Muscle layer of duodenum (tissue), 2 donors: ENCODE data around the gene ABLIM1.
"Not testable (repeated sequence)": the region's sequence is repeated elsewhere in the genome, so short reads cannot be mapped to it uniquely, and the experiment has no call there.

Experiments
- H3K27ac ChIP-seq: one replicate; pipeline ENCODE4 v1.7.0; 2013; ENCODE audit warnings: mild to moderate bottlenecking, low read length
- H3K27me3 ChIP-seq: one replicate; pipeline ENCODE4 v1.7.0; 2013; ENCODE audit warnings: low read depth, mild to moderate bottlenecking, control low read depth, low read length
- H3K36me3 ChIP-seq, 2 donors: one replicate each; pipeline ENCODE4 v1.7.0; 2013; ENCODE audit warnings: low read length in 2 of 2, control low read depth in 1 of 2, mild to moderate bottlenecking in 1 of 2; ENCODE audit not compliant: insufficient read depth in 2 of 2, control insufficient read depth in 1 of 2
- H3K4me1 ChIP-seq, 2 donors: one replicate each; pipeline ENCODE4 v1.7.0; 2013; ENCODE audit warnings: low read length in 2 of 2, mild to moderate bottlenecking in 2 of 2, control low read depth in 1 of 2, moderate library complexity in 1 of 2; ENCODE audit not compliant: insufficient read depth in 2 of 2, control insufficient read depth in 1 of 2
- H3K4me3 ChIP-seq, 2 donors: one replicate each; pipeline ENCODE4 v1.7.0; 2013; ENCODE audit warnings: low read length in 2 of 2, low read depth in 1 of 2, mild to moderate bottlenecking in 1 of 2
- H3K9me3 ChIP-seq, 2 donors: one replicate each; pipeline ENCODE4 v1.7.0; 2013; ENCODE audit warnings: low read length in 2 of 2, control low read depth in 1 of 2, mild to moderate bottlenecking in 1 of 2; ENCODE audit not compliant: control insufficient read depth in 1 of 2
- donor health status: healthy.

ABLIM1 gene

DNA sequence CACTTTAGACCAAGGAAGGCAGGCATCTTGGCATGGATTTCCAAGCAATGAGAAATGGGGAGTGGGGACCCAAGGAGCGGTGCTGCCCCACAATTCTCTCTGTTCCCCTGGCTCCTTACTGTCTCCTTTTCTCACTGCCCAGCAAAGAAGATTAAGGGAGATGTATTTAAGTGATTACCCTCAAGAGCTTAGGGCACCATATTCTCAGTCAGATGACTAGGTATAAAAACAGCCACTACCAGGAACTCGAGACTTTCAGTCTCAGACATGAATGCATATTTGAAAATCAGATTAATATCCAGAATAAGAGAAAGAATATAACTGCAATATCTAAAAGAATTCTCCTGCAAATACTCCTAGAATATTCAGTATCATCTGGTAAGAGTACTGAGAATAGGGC is at the start of gene ABLIM1:
ABLIM1 (minus strand) TSS at position 101 of the 400 bp plus-strand sequence; CDS start at position 26, 75 bp downstream.
- Histone ChIP-seq H3K4me3 (no peak within 1 kb of the TSS), H3K4me1 (no peaks in the 10 kb centered on the region), H3K27me3 (no peaks in the 10 kb centered on the region), H3K9me3 (peaks cover 0 to 4% of the 10 kb centered on the region in 2 donors), H3K36me3 (no peaks in the 10 kb centered on the region), H3K27ac (no peak within 1 kb of the TSS)

DNA sequence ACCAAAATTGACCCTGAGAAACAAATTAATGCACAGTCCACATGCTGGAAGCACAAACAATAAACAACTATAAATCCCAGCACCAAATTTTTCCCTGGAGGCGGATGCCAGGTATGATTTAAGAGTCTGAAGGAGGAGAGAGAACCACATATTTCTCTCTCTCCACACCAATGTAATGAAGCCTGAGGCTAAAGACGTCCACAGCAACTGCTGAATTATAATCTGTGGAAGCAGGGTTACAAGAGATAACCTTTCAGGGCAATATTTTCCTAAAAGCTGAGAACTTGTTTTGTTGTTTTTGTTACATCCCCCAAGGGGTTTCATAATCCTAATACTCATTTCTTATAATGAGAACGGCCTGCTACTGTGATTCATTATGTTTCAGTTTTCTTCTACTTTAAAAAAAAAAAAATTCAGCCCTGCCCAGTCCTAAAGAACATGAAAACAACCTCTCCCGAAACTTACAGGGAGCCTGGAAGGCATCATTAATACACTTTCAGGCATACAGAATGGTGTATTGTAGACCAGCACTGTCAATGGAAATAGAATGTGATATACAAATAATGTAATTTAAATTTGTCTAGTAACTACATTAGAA is 48.5 kb upstream of the ABLIM1 start:
- no peaks in the 10 kb centered on the region for H3K4me1 ChIP-seq
- no peaks in the 10 kb centered on the region for H3K9me3 ChIP-seq
- H3K4me3 ChIP-seq: no peak overlapping the region
- H3K27me3 ChIP-seq: no peaks in the 10 kb centered on the region
- H3K27ac ChIP-seq: no peak overlapping the region
- H3K36me3 ChIP-seq: no peaks in the 10 kb centered on the region

GRCh38 chr10:114704679-114705078 is 46.6 kb upstream of the ABLIM1 start:
- Histone ChIP-seq H3K4me1 (no peaks in the 10 kb centered on the region), H3K36me3 (no peaks in the 10 kb centered on the region), H3K27ac (no peak overlapping the region)

DNA sequence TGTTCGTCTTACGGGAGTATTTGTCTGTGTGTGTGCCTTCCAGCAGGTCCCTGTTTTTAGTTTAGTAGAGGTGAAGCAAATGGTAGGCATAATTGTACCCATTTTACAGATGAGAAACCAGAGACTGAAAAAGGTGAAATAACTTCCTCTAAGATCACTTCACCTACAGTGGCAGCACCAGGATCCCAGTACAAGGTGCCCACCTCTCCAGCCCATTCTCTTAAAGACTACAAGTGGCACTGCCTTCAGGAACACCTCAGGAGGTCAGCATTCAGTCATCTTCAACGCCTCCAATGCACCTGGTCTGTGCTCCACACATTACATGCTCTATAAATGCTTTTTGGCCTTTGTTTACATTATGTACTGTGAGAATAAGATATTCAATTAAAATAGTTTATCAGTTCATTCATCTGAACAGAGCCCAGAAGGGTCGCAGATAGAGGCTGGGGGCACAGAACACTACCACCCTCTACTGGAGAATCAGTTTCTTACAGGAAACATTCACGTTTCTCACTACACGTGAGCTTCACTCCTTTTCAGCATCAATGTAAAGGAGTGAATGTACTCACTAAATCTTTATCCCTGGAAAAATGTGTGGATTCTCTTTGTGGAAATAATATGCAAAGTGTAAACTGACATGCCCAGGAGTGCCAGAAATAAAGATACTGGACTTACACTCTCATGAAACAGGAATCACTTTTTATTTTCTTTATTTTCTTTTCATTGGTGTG is 45.5 kb upstream of the ABLIM1 start:
- no peaks in the 10 kb centered on the region for H3K9me3 ChIP-seq
- no peaks in the 10 kb centered on the region for H3K27me3 ChIP-seq
- H3K4me3 ChIP-seq: no peak overlapping the region
- no peaks in the 10 kb centered on the region for H3K4me1 ChIP-seq
- H3K36me3 ChIP-seq: no peaks in the 10 kb centered on the region
- H3K27ac ChIP-seq: no peak overlapping the region

More at GRCh38 chr10:114704679-114705078, 46.6 kb upstream of the ABLIM1 start:
- Histone ChIP-seq H3K9me3 (no peaks in the 10 kb centered on the region), H3K27me3 (no peaks in the 10 kb centered on the region), H3K4me3 (no peak overlapping the region)

- Histone ChIP-seq H3K27me3 (no peaks in the 10 kb centered on the region), H3K4me1 (no peaks in the 10 kb centered on the region), H3K27ac (no peak overlapping the region), H3K9me3 (no peaks in the 10 kb centered on the region), H3K4me3 (no peak overlapping the region), H3K36me3 (no peaks in the 10 kb centered on the region)
These were observed 40.4 kb upstream of the ABLIM1 start for GRCh38 chr10:114698271-114699061.

DNA sequence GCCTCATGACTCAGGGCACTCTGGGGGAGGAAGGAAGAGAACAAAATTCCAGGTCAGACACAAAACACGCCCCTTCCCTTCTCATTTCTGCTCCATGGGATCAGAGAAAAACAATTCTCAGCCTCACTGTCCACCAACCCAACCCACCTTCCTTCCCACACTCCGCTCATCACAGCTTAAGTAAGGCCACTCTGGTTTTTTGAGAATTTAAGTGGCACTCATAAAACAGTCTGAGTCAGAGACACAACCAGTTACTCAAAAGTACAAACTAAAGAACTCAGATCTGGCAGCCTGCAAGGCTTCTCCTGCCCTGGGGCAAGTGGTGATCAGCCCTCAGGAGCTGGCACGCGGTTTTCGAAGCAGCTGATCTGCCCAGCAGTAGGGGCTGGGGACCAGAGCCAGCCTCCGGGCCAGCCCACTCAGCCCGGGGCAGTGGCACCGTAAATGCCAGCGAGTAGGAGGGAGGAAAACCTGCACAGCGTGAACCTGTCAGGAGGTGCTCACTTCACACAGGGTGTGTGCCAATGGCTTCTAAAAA is 39.1 kb upstream of the ABLIM1 start:
- Histone ChIP-seq H3K27ac (no peak overlapping the region), H3K36me3 (no peaks in the 10 kb centered on the region), H3K9me3 (no peaks in the 10 kb centered on the region), H3K27me3 (no peaks in the 10 kb centered on the region), H3K4me1 (no peaks in the 10 kb centered on the region), H3K4me3 (no peak overlapping the region)

GRCh38 chr10:114696301-114696700 is 38.2 kb upstream of the ABLIM1 start:
- not testable (repeated sequence) for H3K4me3 ChIP-seq, H3K9me3 ChIP-seq, H3K27ac ChIP-seq, H3K27me3 ChIP-seq, H3K4me1 ChIP-seq, H3K36me3 ChIP-seq

DNA sequence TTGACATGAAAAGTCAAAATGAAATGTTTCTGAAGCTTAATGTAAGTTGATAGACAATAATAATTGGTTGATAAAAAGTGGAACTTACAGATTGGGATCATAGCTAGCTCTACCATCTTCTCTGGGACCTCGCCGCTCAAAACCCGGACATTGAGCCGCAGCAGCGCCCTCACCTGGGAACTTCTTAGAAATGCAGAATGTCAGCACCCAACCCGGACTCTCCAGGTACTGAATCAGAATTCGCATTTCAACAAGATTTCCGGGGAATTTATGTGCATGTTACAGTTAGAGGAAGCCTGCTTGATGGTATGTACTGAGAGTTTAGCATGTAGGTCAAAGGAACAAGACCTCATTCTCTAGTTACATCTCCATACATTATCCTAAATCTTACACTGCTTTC is 36.7 kb upstream of the ABLIM1 start:
- H3K27ac ChIP-seq: no peak overlapping the region
- H3K4me3 ChIP-seq: no peak overlapping the region
- H3K27me3 ChIP-seq: no peaks in the 10 kb centered on the region
- no peaks in the 10 kb centered on the region for H3K4me1 ChIP-seq
- no peaks in the 10 kb centered on the region for H3K9me3 ChIP-seq
- H3K36me3 ChIP-seq: no peaks in the 10 kb centered on the region

DNA sequence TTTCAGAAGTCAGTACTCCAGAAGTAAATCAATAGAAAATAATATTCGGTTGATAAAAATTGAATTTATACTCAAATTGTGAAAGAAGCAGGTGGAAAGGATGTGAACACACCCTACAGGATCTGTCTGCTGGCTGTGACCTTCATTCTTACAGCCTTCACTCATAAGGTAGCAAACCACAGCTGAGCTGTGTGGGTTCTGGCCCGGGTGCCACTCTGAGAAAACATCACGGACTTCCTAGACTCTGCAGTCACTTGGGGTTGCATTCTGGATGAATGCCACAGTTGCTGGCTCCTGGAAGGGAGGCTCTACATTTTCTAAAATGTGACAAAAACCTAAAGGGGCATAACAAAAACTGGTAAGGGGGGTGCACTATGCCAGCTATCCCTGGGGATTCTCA is 36.0 kb upstream of the ABLIM1 start:
- no peak overlapping the region for H3K27ac ChIP-seq
- H3K4me1 ChIP-seq: no peaks in the 10 kb centered on the region
- H3K27me3 ChIP-seq: no peaks in the 10 kb centered on the region
- no peak overlapping the region for H3K4me3 ChIP-seq
- no peaks in the 10 kb centered on the region for H3K36me3 ChIP-seq
- no peaks in the 10 kb centered on the region for H3K9me3 ChIP-seq

DNA sequence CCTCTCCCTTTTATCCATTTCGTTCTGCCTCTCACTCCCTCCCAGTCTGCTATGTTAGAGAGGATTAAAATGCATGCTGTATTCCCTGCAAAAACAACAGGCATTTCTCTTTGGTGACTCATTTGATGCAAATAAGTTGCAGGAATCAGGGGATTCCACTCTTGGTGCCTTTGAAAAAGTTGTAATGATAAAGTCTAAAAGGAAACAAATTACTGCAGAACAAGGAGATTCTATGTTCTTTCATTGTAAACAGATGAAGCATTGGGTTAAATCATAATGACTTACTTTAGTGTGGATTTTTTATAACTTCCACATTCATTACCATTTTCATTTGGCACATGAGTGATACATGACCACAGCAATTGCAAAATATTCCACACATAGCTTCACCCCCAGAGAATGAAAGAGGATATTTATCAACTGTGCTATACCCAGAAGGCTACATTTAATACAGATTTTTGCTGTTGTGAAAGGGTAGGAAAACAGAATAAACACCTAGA is 33.4 kb upstream of the ABLIM1 start:
- Histone ChIP-seq H3K27me3 (no peaks in the 10 kb centered on the region), H3K4me1 (no peaks in the 10 kb centered on the region), H3K36me3 (no peaks in the 10 kb centered on the region), H3K4me3 (no peak overlapping the region), H3K27ac (no peak overlapping the region), H3K9me3 (no peaks in the 10 kb centered on the region)

- no peak overlapping the region for H3K27ac ChIP-seq
- H3K4me1 ChIP-seq: no peaks in the 10 kb centered on the region
- no peaks in the 10 kb centered on the region for H3K27me3 ChIP-seq
- H3K9me3 ChIP-seq: no peaks in the 10 kb centered on the region
- no peaks in the 10 kb centered on the region for H3K36me3 ChIP-seq
- no peak overlapping the region for H3K4me3 ChIP-seq
These were observed 30.7 kb upstream of the ABLIM1 start for GRCh38 chr10:114688786-114689185.
